ENCODE measurements around the gene CD151.

Gene CD151

DNA sequence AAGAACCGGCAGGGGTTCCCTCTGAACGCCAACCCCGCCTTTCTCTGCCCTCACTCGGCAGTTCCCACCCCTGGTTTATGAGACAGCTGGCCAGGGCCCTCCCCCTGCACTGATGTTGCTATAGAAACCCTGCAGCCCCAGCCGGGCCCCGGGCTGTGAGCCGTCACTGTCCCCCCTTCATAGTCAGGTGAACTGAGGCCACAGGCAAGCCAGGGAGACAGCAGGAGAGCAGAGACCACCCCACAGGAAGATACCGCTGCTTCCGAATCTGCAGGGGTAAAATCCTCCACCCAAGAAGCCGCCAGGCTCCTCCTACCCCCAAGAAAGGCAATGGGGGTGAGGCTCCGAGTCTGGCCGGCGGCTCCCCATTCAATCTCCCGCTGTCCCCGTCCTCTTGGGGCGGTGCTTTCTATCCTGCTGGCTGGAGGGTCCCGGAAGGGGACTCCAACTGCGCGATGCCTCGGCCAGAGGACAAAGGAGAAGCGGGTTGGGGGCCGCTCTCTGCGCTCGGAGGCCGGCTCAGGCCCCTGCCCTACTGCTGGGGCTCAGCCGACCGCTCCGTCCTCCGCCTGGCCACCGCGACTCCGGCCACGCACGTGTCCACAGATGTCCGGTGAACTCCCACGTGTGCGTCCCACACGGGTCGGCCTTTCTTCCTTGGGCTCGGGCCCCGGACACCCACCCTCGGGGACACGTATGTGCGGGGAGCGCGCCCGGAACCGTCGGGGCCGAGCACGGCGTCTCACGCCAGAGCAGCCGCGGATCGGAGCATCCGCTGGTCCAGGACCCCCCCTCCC lies 35.3 kb upstream of the CD151 start:
- DNase-seq, result peak; percentile 75

DNA sequence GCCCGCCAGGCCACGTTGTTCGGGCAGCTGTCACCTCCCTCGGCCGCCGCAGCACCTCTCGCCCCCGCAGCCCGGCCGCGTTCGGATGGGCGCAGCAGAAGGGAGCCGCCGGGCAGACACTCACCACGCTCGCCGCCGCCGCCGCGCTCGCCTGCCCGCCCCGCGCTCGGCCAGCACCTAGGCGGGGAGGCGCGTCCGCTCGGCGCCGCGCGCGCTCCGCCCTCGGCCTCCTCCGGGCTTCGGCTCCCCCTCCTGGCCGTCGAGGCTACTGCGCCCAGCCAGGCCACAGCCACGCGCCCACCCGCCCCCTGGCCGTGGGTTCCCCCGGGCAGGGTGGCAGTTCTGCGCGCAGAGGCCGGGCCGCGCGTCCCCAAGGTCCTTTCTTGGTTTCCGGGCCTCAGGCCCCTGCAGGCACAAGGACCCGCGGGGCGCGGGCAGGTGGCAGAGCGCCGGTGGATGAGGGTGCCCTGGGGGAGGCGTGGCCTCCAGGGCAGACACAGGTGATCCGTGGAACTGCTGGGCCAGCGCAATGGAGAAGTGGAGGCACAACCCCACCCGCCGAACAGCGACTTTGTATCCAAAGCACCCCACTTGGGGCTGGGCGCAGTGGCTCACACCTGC lies 34.5 kb upstream of the CD151 start, which contains the start of gene SLC25A22:
SLC25A22 (minus strand) TSS at position 189 of the 621 bp plus-strand sequence. CDS start 3,275 bp downstream, outside the sequence.
- peak; percentile 87 for DNase-seq

GRCh38 chr11:799641-800316 lies 33.0 kb upstream of the CD151 start:
- no peak for DNase-seq

DNA sequence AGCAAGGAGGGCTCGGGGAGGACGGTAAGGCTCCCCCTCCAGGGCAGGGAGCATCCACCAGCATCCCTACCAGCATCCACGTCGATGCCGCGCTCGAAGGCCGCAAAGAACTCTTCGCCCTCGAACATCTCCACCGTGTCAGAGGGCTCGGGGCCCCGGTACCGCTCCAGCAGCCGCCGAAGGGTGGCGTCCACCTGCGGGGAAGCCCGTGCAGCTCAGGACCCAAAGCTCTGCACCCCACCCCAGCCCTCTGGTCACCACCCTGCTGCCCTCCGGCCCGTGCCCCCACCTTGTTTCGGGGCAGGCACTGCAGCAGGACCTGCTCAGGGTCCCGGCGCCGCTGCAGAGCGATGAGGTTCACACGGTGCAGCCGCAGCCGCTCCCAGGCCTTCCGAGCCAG lies 32.3 kb upstream of the CD151 start:
- no peak for DNase-seq

DNA sequence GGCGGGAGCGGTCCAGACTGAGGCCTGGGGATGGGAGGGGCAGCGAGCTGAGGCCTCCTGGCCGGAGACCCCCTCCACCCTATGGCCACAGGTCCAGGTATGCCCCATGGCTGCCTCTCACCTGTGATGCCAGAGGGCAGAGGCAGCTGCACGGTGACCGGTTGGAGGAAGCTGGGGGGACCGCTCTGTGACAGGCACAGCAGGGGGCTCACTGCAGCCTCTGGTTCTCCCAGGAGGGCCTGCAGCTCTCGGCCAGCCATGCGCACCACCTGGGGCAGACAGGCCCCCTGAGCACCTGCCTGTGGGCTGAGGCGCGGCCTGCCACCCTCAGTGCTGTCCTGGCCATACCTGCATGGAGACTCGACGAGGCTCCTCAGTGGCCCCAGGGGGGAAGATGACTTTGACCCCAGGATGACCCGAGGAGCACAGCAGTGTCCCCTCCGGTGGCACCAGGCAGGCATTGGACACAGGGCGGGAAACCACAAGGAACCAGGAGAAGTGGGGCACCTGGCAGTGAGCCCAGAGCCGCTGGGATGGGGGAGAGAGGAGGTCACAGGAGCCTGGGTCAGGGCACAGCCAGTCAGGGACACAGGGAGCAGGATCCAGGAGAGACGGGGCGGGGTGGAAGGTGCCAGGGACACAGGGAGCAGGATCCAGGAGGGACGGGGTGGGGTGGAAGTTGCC lies 31.5 kb upstream of the CD151 start:
- no peak for DNase-seq

DNA sequence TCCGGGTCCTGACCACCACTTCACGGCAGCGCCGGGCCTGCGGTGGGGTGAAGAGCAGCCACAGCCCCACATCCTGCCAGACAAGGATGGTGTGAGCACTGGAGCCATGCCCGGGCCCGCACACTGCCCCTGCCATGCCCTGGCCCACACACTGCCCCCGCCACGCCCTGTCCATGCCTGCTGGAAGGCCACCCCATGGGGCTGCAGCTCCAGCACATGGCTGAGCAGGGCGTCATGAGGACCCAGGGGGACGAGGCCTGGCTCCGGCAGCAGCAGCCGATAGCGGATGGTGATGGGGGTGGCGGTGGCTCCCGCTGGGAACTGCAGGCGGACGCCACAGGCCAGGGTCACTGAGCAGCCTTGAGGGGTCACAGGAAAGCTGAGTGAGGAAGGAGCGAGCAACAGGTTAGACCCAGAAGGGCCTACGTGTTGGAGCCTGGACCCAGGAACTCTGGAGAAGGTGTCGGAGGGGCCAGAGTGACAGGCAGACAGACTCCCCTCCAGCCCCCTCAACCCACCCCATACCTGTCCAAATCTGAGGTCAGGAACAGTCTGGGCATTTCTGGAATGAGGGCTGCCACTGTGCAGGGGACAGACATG lies 30.6 kb upstream of the CD151 start:
- no peak for DNase-seq

GRCh38 chr11:802693-803466 lies 29.9 kb upstream of the CD151 start:
- DNase-seq, result no peak

DNA sequence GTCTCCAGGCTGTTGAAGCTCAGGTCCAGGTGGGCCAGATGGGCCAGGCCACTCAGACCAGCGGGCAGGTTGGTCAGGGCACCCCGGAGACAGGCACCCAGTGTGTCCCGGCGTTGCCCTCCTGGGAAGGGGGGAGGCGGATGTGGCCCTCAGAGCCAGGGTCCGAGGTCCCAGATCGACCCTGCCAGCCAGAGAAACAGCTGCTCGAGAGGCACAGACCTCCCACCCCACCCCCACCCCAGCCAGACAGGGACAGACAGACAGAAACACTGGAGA lies 29.3 kb upstream of the CD151 start:
- no peak for DNase-seq

- DNase-seq, result no peak
Measured at GRCh38 chr11:803770-804598, 28.8 kb upstream of the CD151 start.

DNA sequence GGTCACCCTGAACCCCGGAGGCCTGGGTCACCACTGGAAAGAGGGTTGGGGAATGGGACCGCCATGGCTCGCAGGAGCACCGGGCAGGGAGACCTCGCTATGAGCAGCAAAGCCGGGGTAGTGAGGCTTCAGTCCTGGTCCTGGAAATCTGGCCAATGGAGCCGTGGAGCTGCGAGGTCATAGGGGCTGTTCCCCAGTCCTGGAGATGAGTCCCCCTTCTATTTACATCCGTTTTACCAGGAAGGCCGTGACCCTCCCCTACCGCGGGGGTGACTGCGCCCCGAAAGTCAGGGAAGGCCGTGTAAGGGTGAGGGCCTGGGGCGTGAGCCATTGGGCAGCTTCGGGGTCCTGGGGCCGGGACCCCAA lies 28.2 kb upstream of the CD151 start:
- DNase-seq, result no peak

GRCh38 chr11:808427-809286 lies 24.1 kb upstream of the CD151 start:
- DNase-seq, result no peak

- peak; percentile 99 for DNase-seq
Measured at GRCh38 chr11:809287-810039, 23.3 kb upstream of the CD151 start, which contains the start of gene RPLP2. TSS of gene RPLP2 (plus strand) at chr11:809967. CDS start at chr11:810235, 268 bp downstream.

GRCh38 chr11:810040-810567 lies 22.6 kb upstream of the CD151 start:
- DNase-seq, result no peak

- no peak for DNase-seq
Measured at GRCh38 chr11:811446-812245, 21.1 kb upstream of the CD151 start.

- DNase-seq, result no peak
Measured at GRCh38 chr11:812390-812789, 20.4 kb upstream of the CD151 start.

DNA sequence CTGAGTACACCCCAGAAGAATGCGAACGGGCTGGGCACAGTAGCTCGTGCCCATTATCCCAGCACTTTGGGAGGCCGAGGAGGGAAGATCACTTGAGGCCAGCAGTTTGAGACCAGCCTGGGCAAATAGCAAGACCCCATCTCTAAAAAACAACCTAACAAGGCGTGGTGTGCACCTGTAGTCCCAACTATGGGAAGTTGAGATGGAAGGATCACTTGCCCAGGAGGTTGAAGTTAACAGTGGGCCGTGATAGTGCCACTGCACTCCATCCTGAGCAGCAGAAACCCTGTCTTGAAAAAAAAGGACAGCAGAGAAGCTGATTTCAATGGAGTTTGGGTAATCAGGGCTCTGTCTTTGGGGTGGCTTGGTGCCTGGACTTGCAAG lies 19.7 kb upstream of the CD151 start:
- no peak for DNase-seq

DNA sequence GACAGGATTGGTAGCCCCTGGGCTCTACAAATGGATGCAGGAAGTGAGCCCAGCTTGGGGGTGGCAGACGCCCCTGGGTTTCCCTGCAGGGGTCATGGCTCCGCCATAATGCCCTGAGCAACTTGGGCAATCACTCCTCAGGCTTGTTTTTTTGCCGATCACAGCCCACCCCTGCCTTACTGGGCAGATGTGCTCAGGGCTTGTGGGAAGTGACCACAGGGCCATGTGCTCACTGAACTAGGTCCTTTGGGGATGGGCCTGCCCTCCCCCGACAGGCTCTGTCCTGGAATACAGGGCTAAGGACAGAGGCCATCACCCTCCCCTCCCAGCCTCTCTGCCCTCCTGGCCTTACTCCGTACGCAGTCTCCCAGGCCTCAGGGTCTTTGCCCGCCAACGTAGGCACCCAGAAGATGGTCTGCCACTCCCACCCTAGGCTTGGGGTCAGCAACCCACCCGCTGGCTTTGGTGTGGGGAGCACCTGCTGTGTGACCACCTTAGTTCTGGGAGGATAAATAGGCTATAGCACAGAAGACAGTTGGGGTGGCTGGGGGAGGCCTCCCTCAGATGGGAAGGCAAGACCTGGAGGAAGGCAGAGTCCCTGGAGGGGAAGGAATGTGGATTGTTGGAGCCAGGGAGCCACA lies 19.2 kb upstream of the CD151 start:
- no peak for DNase-seq
